NAMALWA (cell line): ENCODE data around the gene OIP5.
"Not testable (repeated sequence)": the region's sequence is repeated elsewhere in the genome, so short reads cannot be mapped to it uniquely, and the experiment has no call there.

ENCODE experiments used
- DNase-seq: peaks from one replicate; pipeline ENCODE4 v3.0.0-alpha.2; 2015; ENCODE audit warnings: low spot score

OIP5 gene

GRCh38 chr15:41332194-41333025, at the start of gene OIP5, which contains the start of gene NUSAP1:
OIP5 (minus strand) TSS chr15:41332591; CDS start chr15:41332561, 30 bp downstream.
NUSAP1 (plus strand) TSS chr15:41332881; CDS start chr15:41332958, 77 bp downstream.
- DNase-seq, result peak; percentile 100

GRCh38 chr15:41377978-41378377, 45.6 kb upstream of the OIP5 start:
- no peak for DNase-seq

GRCh38 chr15:41367418-41367817, 35.0 kb upstream of the OIP5 start:
- no peak for DNase-seq

DNA sequence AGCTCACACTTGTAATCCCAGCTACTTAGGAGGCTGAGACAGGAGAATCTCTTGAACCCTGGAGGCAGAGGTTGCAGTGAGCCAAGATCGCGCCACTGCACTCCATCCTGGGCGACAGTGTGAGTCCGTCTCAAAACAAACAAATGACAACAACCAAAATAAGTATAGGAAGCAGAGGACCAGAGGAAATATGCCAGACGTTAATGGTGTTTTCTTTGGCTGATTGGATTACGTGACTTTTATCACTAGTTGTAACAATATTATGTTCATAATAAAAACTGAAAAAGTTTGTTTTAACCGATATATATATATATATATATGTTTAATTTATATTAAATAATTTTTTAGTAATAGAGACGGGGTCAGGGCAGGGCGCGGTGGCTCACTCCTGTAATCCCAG, 22.0 kb upstream of the OIP5 start:
- DNase-seq, result no peak

DNA sequence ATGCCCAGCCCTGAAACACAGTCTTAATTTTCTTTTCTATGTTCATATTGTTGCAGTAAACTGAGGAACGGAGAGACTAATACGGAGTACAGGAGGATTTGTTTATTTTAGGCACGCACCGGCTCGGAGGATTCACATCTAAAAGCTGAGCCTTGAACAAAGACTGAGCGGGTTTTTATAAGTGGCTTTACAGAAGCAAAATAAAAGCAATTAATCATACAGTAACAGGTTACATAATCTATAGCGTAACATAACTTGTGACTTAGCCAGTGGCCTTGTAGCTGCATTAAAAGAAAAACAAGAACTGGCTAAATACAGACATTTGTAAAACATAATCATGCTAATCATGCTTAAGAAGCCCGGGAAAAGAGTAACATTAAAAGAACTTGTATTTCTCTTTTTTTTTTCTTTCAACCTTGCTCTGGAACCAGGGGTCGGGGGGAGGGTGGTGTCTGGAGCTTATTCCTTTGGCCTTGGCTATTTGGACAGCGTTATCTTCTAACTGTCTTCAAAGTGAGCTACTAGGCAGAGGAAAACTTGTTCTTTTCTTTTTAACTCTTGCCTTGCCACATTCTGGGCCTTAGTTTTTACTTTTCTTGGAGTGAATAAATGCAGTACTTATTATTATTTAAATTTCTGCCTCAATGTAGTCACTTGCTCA, 17.8 kb upstream of the OIP5 start:
- no peak for DNase-seq

- DNase-seq, result no peak
These were observed 14.8 kb upstream of the OIP5 start for GRCh38 chr15:41347236-41347635.

GRCh38 chr15:41341519-41341918, 9.1 kb upstream of the OIP5 start:
- no peak for DNase-seq

DNA sequence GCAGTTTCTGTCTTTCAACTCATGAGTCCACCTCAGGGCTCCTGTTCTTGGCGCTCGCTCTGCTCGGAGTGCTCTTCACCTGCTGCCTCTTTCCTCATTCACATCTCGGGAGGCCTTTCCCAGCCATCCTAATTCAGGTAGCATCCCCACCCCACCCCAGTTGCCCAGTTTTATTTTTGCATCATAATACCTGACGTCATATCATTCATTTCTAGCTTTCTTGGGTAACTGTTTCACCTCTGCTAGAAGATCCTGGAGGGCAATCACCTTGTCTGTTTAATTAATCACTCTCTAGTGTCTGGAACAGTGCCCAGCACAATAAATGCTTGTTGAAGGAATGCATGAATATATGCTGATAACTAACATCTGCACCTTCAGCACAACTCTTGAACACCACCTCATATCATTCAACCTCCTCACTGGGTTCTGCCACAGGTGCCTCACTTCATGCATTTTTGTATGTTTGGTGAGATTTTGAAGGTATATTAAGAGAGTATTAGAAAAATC, 7.9 kb upstream of the OIP5 start:
- DNase-seq, result no peak

DNA sequence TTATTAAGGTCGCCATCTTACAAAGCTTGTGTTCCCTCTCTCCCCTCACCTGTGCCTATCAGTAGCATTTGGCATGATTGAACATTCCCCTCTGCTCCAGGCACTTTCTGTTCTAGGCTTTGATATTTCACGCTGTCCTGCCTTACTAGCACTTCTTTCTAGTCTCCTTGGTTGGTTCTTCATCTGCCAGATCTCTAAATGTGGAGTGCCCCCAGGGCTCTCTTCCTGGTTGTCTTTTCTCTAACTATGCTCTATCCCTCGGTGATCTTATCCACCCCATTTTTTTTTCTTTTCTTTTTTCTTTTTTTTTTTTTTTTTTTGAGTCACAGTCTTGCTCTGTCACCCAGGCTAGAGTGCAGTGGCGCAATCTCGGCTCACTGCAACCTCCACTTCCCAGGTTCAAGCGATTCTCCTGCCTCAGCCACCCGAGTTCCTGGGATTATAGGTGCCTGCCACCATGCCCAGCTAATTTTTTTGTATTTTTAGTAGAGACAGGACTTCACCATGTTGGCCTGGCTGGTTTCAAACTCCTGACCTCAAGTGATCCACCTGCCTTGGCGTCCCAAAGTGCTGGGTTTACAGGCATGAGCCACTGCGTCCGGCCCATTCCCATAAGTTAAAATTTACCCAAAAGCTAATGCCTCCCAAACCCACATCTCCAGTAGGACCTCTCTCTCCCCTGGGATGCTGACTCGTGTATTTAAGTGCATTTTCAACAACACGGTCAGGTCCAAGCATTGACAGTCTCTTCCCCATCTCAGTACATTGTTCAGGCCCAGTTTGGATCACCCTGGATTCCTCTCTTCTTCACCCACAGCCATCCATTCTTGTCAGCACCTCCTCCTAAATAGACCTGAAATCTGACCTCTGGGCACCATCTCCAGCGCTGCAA, 5.5 kb upstream of the OIP5 start:
- no peak for DNase-seq

DNA sequence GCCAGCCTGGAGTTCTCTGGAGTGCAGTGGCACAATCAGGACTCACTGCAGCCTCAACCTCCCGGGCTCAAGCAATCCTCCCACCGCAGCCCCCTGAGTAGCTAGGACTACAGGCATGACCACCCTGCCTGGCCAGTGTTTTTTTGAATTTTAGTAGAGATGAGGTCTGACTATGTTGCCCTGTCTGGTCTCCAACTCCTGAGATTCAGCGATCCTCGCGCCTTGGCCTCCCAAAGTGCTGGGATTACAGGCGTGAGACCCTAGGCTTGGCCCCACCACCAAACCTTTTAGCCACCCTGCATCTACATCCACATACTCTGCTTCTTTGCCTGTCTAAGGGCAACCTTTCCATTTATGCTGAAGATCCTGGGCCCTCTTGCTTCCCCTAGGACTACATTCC, 4.7 kb upstream of the OIP5 start:
- no peak for DNase-seq

DNA sequence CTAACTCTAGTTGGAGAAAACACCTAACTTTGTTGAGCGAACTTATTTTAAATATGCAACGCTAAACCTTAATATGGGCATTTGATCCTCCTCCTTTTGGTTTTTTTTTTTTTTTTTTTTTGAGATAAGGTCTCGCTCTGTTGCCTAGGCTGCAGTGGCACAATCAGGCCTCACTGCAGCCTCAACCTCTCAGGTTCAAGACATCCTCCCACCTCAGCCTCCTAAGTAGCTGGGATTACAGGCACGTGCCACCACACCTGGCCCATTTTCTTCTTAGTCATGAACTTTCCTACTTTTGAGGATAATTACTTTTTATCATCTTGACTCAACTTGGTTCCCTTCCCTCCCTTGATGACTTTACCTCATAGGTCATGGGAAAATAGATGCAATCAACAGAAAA, 4.2 kb upstream of the OIP5 start:
- no peak for DNase-seq

DNA sequence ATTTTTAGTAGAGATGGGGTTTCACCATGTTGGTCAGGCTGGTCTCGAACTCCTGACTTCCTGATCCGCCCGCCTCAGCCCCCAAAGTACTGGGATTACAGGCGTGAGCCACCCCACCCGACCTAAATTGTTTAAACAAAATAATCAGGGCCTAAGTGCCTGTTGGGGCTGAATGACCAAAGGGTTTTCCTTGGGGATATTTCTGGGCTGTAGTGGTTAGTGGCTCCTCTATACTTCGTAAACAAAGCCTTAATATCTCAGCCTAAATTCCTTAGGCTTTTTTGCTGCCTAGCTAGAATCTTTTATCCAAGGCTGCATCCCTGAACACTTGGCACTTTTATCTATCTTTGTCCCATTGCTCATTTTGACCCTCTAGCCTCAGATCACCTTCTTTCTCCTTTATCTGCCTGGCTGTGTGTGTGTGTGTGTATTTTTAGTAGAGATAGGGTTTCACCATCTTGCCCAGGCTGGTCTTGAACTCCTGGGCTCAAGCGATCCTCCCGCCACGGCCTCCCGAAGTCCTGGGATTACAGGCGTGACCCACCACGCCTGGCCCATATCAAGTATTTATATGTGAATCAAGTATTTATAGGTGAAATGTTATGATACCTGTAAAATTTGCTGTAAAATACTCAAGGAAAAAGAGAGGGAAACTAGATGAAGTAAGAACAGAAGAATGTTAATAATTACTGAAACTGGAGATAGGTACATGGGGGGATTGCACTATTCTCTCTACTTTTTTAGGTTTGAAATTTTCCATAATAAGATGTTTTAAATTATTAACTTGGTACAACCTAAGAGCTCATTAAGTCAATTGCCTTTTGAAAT, 2.1 kb upstream of the OIP5 start:
- DNase-seq, result peak; percentile 20

- DNase-seq, result peak; percentile 80
These were observed 703 bp upstream of the OIP5 start for GRCh38 chr15:41333026-41333562.

- DNase-seq, result no peak
These were observed 578 bp downstream of the OIP5 start for GRCh38 chr15:41331833-41332193.

DNA sequence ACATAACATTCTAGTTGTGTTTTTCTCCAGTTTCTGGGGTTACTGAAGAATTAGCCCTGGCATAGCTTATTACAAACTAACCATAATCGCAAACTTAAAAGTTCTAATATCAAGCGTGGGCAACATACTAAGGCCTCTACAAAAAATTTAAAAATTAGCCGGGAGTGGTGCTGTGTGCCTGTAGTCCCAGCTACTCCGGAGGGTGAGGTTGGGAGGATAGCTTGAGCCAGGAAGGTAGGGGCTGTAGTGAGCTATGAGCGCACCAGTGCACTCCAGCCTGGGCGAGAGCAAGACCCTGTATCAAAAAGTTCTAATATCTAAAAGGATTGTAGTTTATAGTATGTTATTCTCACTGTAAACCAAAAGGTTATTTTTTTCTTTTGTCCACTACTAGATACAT, 1.1 kb downstream of the OIP5 start:
- no peak for DNase-seq

GRCh38 chr15:41323611-41324010, 8.8 kb downstream of the OIP5 start:
- DNase-seq, result no peak

GRCh38 chr15:41320805-41321330, 11.5 kb downstream of the OIP5 start:
- DNase-seq, result not testable (repeated sequence)

DNA sequence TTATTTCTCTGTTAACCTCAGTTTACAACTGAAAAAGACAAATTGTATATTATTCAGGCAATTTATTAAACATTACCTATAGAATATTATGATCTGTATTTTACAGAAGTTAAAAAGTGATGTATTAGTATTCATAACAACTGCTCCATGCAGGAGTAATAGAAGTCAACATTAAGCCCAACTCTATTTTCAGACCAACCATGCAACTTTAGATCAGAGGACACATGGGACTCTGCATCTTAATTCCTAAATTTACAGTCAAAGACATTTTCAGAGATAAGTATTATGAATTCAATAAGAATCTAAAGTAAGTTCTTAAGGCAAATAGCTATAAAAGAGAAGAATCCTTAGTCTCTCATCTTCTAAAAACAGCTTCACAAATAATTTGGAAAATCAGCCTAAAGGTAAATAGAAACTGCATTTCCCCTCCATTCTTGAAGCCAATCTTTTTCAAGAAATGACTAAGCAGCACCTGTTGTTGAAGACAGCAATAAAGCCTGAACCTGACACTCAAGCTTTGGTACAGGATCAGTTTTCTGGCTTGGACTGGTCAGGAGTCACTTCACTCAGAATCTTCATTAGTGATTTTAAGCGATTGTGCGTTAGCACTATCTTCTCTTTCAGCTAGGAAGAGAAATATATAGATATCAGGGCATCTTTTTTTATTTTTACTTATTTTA, 23.0 kb downstream of the OIP5 start:
- DNase-seq, result no peak

GRCh38 chr15:41307679-41308078, 24.7 kb downstream of the OIP5 start:
- no peak for DNase-seq

GRCh38 chr15:41304149-41304770, 28.1 kb downstream of the OIP5 start:
- DNase-seq, result no peak
